Ascending aorta (tissue), 2 donors: ENCODE measurements around the gene TLE3. TPM values are rescaled to one million over a fixed set of nuclear protein-coding genes. Genes with fewer than 3 reads are reported as not detected.
"Not testable (repeated sequence)": the region's sequence is repeated elsewhere in the genome, so short reads cannot be mapped to it uniquely, and the experiment has no call there.

ENCODE experiments used
- DNase-seq, 2 donors: peaks; one replicate each; pipeline ENCODE4 v3.0.0-alpha.2; 2019; ENCODE audit warnings: low spot score in 2 of 2
- H3K27ac ChIP-seq, 2 donors: fragments of 200-600 bp; sonication (generic); one replicate each; pipeline ENCODE4 v1.5.1; 2016 to 2017; ENCODE audit warnings: mild to moderate bottlenecking in 1 of 2
- H3K27me3 ChIP-seq: fragments of 200-600 bp; sonication (generic); one replicate; pipeline ENCODE4 v1.5.1; 2017
- H3K36me3 ChIP-seq, 2 donors: fragments of 200-600 bp; sonication (generic); one replicate each; pipeline ENCODE4 v1.5.1; 2016
- H3K4me1 ChIP-seq, 2 donors: fragments of 200-600 bp; sonication (generic); one replicate each; pipeline ENCODE4 v1.5.1; 2016 to 2017; ENCODE audit warnings: mild to moderate bottlenecking in 1 of 2
- H3K4me3 ChIP-seq, 2 donors: fragments of 200-600 bp; sonication (generic); one replicate each; pipeline ENCODE4 v1.5.1; 2016 to 2017; ENCODE audit warnings: mild to moderate bottlenecking in 1 of 2
- H3K9me3 ChIP-seq, 2 donors: fragments of 200-600 bp; sonication (generic); one replicate each; pipeline ENCODE4 v1.5.1; 2016
- CTCF ChIP-seq, 3 experiments: fragments of 200-600 bp in 2 of 3; fragments of 450-650 bp in 1 of 3; sonication (generic) in 2 of 3; IDR thresholded peaks; one replicate each; pipeline ENCODE4 v1.5.1; 2016 to 2019; ENCODE audit warnings: antibody characterized with exemption in 3 of 3, mild to moderate bottlenecking in 1 of 3, moderate library complexity in 1 of 3
- intact Hi-C: fragments of 100-400 bp; cut with DNase I; formaldehyde crosslinking; loops from one replicate; pipeline ENCODE4 v1.15.1; 2023
- total RNA-seq: library from RNA; depleted of rRNA; stranded (reverse); fragments of >200 nt; gene quantifications from one replicate; pipeline ENCODE4 v1.1.0, GENCODE V29; 2016

Gene TLE3
- total RNA-seq, 1 donor from 2014 or later: 76.4 TPM

GRCh38 chr15:70137967-70138366 is 40.2 kb upstream of the TLE3 start:
- Histone ChIP-seq H3K36me3 (no peaks in the 10 kb centered on the region), H3K4me1 (peaks cover 0 to 6% of the 10 kb centered on the region in 2 donors), H3K27ac (no peak overlapping the region), H3K4me3 (no peak overlapping the region), H3K27me3 (no peaks in the 10 kb centered on the region), H3K9me3 (no peaks in the 10 kb centered on the region)
- no peak for DNase-seq
- TF ChIP-seq CTCF (IDR thresholded peaks at IDR 0.05): no peak
- intact Hi-C loops: no loop called here

- not testable (repeated sequence) for DNase-seq
Observed at GRCh38 chr15:70137021-70137420, 39.3 kb upstream of the TLE3 start.

GRCh38 chr15:70133781-70134421 is 36.2 kb upstream of the TLE3 start:
- no peaks in the 10 kb centered on the region for H3K27me3 ChIP-seq
- no peaks in the 10 kb centered on the region for H3K4me1 ChIP-seq
- no peaks in the 10 kb centered on the region for H3K36me3 ChIP-seq
- no peak for TF ChIP-seq CTCF (IDR thresholded peaks at IDR 0.05)
- H3K4me3 ChIP-seq: no peak overlapping the region
- intact Hi-C loops: no loop called here
- DNase-seq: no peak
- no peaks in the 10 kb centered on the region for H3K9me3 ChIP-seq
- H3K27ac ChIP-seq: no peak overlapping the region

More at GRCh38 chr15:70137021-70137420, 39.3 kb upstream of the TLE3 start:
- H3K27ac ChIP-seq, H3K36me3 ChIP-seq, intact Hi-C loops, H3K9me3 ChIP-seq, H3K4me1 ChIP-seq, H3K4me3 ChIP-seq, H3K27me3 ChIP-seq: not testable (repeated sequence)

GRCh38 chr15:70133296-70133695 is 35.6 kb upstream of the TLE3 start:
- no peak for TF ChIP-seq CTCF (IDR thresholded peaks at IDR 0.05)
- H3K4me3 ChIP-seq: no peak overlapping the region
- no peaks in the 10 kb centered on the region for H3K4me1 ChIP-seq
- no peaks in the 10 kb centered on the region for H3K9me3 ChIP-seq
- DNase-seq: no peak
- intact Hi-C loops: no loop called here
- no peak overlapping the region for H3K27ac ChIP-seq
- no peaks in the 10 kb centered on the region for H3K36me3 ChIP-seq
- no peaks in the 10 kb centered on the region for H3K27me3 ChIP-seq

- Histone ChIP-seq H3K4me1 (no peaks in the 10 kb centered on the region), H3K4me3 (no peak overlapping the region), H3K9me3 (no peaks in the 10 kb centered on the region), H3K27me3 (no peaks in the 10 kb centered on the region), H3K27ac (no peak overlapping the region), H3K36me3 (no peaks in the 10 kb centered on the region)
- no peak for DNase-seq
- intact Hi-C loops: no loop called here
- no peak for TF ChIP-seq CTCF (IDR thresholded peaks at IDR 0.05)
Observed at GRCh38 chr15:70132571-70132970, 34.9 kb upstream of the TLE3 start.

- no peak for TF ChIP-seq CTCF (IDR thresholded peaks at IDR 0.05)
- intact Hi-C loops: no loop called here
- Histone ChIP-seq H3K4me1 (no peaks in the 10 kb centered on the region), H3K4me3 (no peak overlapping the region), H3K36me3 (no peaks in the 10 kb centered on the region), H3K27me3 (no peaks in the 10 kb centered on the region), H3K27ac (no peak overlapping the region), H3K9me3 (no peaks in the 10 kb centered on the region)
- no peak for DNase-seq
Observed at GRCh38 chr15:70132139-70132538, 34.4 kb upstream of the TLE3 start.
